MM.1S (cell line): ENCODE measurements around the gene GTF2IRD2.
"Not testable (repeated sequence)": the region's sequence is repeated elsewhere in the genome, so short reads cannot be mapped to it uniquely, and the experiment has no call there.

Experiments
- DNase-seq: peaks from one replicate; pipeline ENCODE4 v3.0.0-alpha.2; 2015
- H2AFZ ChIP-seq: fragments of 300-600 bp; sonication (generic); 2 replicates; pipeline ENCODE4 v1.6.0; 2016; ENCODE audit warnings: antibody characterized with exemption, low read length
- H3F3A ChIP-seq: fragments of 300-600 bp; sonication (generic); 2 replicates; pipeline ENCODE4 v1.6.1; 2016; ENCODE audit warnings: mild to moderate bottlenecking, antibody characterized with exemption, low read length, moderate library complexity, mixed read lengths; ENCODE audit not compliant: insufficient read depth
- H3K27ac ChIP-seq: fragments of 300-600 bp; sonication (generic); 2 replicates; pipeline ENCODE4 v1.5.1; 2016; ENCODE audit warnings: mild to moderate bottlenecking, low read length
- H3K27me3 ChIP-seq: fragments of 300-600 bp; sonication (generic); replicated peaks from 2 replicates; pipeline ENCODE4 v1.6.0; 2016; ENCODE audit warnings: low read length; ENCODE audit not compliant: insufficient read depth
- H3K36me3 ChIP-seq: fragments of 300-600 bp; sonication (generic); replicated peaks from 2 replicates; pipeline ENCODE4 v1.6.1; 2016; ENCODE audit warnings: mild to moderate bottlenecking, low read length, mixed read lengths; ENCODE audit not compliant: insufficient read depth
- H3K4me1 ChIP-seq: fragments of 300-600 bp; sonication (generic); 2 replicates; pipeline ENCODE4 v1.6.1; 2016; ENCODE audit warnings: low read length, mixed read lengths
- H3K4me2 ChIP-seq: fragments of 300-600 bp; sonication (generic); 2 replicates; pipeline ENCODE4 v1.6.0; 2016; ENCODE audit warnings: low read depth, low read length
- H3K4me3 ChIP-seq: fragments of 300-600 bp; sonication (generic); 2 replicates; pipeline ENCODE4 v1.5.1; 2016; ENCODE audit warnings: low read length, mixed read lengths
- H3K79me2 ChIP-seq: fragments of 300-600 bp; sonication (generic); 2 replicates; pipeline ENCODE4 v1.6.1; 2016; ENCODE audit warnings: mixed run types, low read length, mixed read lengths
- H3K9ac ChIP-seq: fragments of 300-600 bp; sonication (generic); 2 replicates; pipeline ENCODE4 v1.6.1; 2016; ENCODE audit warnings: low read length, mixed read lengths
- H3K9me2 ChIP-seq: fragments of 300-600 bp; sonication (generic); replicated peaks from 2 replicates; pipeline ENCODE4 v1.6.1; 2016; ENCODE audit warnings: mild to moderate bottlenecking, low read length, mixed read lengths; ENCODE audit not compliant: insufficient read depth
- H3K9me3 ChIP-seq: fragments of 300-600 bp; sonication (generic); replicated peaks from 2 replicates; pipeline ENCODE4 v1.6.1; 2016; ENCODE audit warnings: mild to moderate bottlenecking, low read length, mixed read lengths; ENCODE audit not compliant: insufficient read depth
- H4K20me1 ChIP-seq: fragments of 300-600 bp; sonication (generic); 2 replicates; pipeline ENCODE4 v1.6.1; 2016; ENCODE audit warnings: mild to moderate bottlenecking, low read length, moderate library complexity, mixed read lengths; ENCODE audit not compliant: insufficient read depth

GTF2IRD2 gene

DNA sequence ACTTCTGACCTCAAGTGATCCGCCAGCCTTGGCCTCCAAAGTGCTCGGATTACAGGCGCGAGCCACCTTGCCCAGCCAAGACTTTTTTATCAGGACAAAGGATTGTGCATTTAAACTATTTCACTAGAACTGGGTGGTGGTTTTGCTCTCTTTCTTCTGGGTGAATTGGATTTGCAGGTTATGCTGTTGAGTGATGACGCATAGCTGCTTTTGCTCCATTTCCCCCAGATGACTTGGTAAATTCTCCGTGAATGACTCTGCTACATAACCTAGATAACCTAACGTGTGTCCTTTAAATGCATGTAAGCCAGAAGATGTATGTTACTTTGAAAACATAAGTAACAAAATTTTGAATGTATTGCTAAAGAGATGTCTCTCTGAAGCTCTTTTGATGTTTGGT is 93.1 kb downstream of the GTF2IRD2 start:
- not testable (repeated sequence) for H2AFZ ChIP-seq, H3K4me3 ChIP-seq, H4K20me1 ChIP-seq, H3K27ac ChIP-seq, H3K4me1 ChIP-seq, H3K9me3 ChIP-seq, DNase-seq, H3K36me3 ChIP-seq, H3F3A ChIP-seq, H3K9me2 ChIP-seq, H3K79me2 ChIP-seq, H3K27me3 ChIP-seq, H3K9ac ChIP-seq, H3K4me2 ChIP-seq

GRCh38 chr7:74756673-74757072 is 94.7 kb downstream of the GTF2IRD2 start:
- not testable (repeated sequence) for H4K20me1 ChIP-seq, H3K4me1 ChIP-seq, H3K36me3 ChIP-seq, H2AFZ ChIP-seq, H3K9me2 ChIP-seq, H3K27ac ChIP-seq, H3K9me3 ChIP-seq, H3F3A ChIP-seq, H3K27me3 ChIP-seq, DNase-seq, H3K9ac ChIP-seq, H3K79me2 ChIP-seq, H3K4me3 ChIP-seq, H3K4me2 ChIP-seq

DNA sequence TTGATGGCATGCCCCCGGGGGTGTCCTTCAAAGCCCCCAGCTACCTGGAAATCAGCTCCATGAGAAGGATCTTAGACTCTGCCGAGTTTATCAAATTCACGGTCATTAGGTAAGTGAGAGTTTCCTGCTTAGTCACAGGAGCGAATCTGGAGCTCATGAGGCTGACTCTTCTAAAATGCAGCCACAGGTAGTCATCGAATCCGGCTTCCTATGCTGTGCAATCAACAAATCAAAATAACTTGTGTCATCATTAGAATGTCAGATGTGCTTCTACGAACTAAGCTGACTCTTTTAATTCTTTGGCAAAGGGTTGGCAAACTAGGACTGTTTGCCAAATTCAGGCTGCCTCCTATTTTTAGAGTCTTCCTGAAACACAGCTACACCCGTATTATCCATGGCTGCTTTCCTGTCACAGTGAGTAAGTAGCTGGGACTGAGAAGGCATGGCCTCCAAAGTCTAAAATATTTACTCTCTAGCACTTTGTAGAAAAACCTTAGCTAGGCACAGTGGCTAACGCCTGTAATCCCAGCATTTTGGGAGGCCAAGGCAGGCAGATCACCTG is 97.4 kb downstream of the GTF2IRD2 start:
- not testable (repeated sequence) for H3K9me3 ChIP-seq, DNase-seq, H3K79me2 ChIP-seq, H3K4me3 ChIP-seq, H3K9me2 ChIP-seq, H3K36me3 ChIP-seq, H3K4me1 ChIP-seq, H3F3A ChIP-seq, H2AFZ ChIP-seq, H3K27ac ChIP-seq, H3K9ac ChIP-seq, H3K4me2 ChIP-seq, H4K20me1 ChIP-seq, H3K27me3 ChIP-seq
